ENCODE data around the gene PDGFRB. TPM values are rescaled to one million over a fixed set of nuclear protein-coding genes. Genes with fewer than 3 reads are reported as not detected.

The PDGFRB gene
- polyA plus RNA-seq, 1 donor (not counting 4 experiments of a cell fraction or from before 2014, with no cell fraction given) = 0.14 TPM

DNA sequence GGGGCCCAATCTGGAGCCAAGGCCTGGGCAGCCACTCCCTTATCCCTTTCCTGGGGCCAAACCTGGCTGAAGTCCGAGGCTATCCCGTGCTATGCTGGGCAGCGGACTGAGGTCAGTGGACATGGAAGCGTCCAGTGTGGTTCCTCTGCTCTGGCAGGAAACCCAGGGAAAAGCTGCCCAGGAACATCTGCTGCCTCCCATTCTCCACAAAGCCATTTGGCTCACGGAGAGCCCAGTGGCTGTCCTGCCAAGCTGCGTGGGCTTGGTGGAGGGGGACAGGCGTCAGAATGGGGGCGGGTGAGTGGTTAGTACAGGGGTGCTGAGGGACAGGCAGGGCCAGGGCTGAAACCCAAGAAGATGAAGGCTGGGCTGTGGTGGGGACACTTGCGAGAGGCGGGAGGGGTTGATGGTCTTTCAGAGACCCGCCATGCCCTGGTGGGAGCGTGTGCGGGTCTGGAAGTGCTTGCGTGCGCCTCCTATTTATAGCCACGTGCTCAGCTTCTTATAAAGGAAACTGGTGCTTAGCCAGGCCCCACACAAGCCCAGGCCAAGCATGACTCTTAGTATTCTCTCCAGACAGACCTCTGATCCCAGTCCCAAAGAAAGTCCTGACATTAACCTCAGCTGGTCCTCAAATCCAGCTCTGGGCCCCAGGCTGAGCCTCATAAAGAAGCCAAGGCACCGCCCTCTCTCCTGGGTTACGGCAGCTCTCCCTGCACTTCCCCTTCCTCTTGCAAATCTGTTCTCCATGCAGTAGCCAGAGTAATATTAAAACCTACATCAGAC lies 24.8 kb upstream of the PDGFRB start:
- H3K79me2 ChIP-seq (ENCODE audit: control insufficient read depth, insufficient read depth, low read length) = no peaks in the 10 kb centered on the region
- FAIRE-seq = no peak
- no peaks in the 10 kb centered on the region for H3K36me3 ChIP-seq (ENCODE audit: control insufficient read depth in 2 of 2, extremely low read depth in 1 of 2, insufficient read depth in 2 of 2, low read length in 2 of 2)
- no peak overlapping the region for H2AFZ ChIP-seq (ENCODE audit: control insufficient read depth, low read length)
- H3K27ac ChIP-seq (ENCODE audit: control insufficient read depth, insufficient read depth, low read length) = no peak overlapping the region
- no peaks in the 10 kb centered on the region for H3K9me1 ChIP-seq (ENCODE audit: control insufficient read depth, extremely low read depth, insufficient read depth, low read length)
- no peak overlapping the region for H3K4me2 ChIP-seq (ENCODE audit: control insufficient read depth, extremely low read depth, insufficient read depth, low read depth, low read length)
- H3K4me3 ChIP-seq (ENCODE audit: control insufficient read depth in 2 of 3, extremely low read depth in 1 of 3, insufficient read depth in 2 of 3, low read depth in 1 of 3, low read length in 3 of 3) = no peak overlapping the region
- DNase-seq (ENCODE audit: low read depth, low spot score) = no peak
- no peak overlapping the region for H3K9ac ChIP-seq (ENCODE audit: control insufficient read depth, extremely low read depth, insufficient read depth, low read length)
- H4K20me1 ChIP-seq (ENCODE audit: control insufficient read depth, extremely low read depth, insufficient read depth, low read length) = no peaks in the 10 kb centered on the region
- H3K4me1 ChIP-seq (ENCODE audit: control insufficient read depth, extremely low read depth, insufficient read depth, low read length) = no peaks in the 10 kb centered on the region
- H3K9me3 ChIP-seq (ENCODE audit: control insufficient read depth, low read depth, low read length) = no peaks in the 10 kb centered on the region
- peaks cover 10% of the 10 kb centered on the region for H3K27me3 ChIP-seq (ENCODE audit: control insufficient read depth, extremely low read depth, insufficient read depth, low read length)
- dilution Hi-C loops (cut with MboI; ENCODE audit: extremely low pct_ligation_motif_present, low sequenced_read_pairs) = no loop called here
- TF ChIP-seq EZH2 (IDR thresholded peaks at IDR 0.05; ENCODE audit: low read length) = no peak
- TF ChIP-seq, protein P1, sequence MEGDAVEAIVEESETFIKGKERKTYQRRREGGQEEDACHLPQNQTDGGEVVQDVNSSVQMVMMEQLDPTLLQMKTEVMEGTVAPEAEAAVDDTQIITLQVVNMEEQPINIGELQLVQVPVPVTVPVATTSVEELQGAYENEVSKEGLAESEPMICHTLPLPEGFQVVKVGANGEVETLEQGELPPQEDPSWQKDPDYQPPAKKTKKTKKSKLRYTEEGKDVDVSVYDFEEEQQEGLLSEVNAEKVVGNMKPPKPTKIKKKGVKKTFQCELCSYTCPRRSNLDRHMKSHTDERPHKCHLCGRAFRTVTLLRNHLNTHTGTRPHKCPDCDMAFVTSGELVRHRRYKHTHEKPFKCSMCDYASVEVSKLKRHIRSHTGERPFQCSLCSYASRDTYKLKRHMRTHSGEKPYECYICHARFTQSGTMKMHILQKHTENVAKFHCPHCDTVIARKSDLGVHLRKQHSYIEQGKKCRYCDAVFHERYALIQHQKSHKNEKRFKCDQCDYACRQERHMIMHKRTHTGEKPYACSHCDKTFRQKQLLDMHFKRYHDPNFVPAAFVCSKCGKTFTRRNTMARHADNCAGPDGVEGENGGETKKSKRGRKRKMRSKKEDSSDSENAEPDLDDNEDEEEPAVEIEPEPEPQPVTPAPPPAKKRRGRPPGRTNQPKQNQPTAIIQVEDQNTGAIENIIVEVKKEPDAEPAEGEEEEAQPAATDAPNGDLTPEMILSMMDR (optimal IDR thresholded peaks at IDR 0.05 in 1 of 3, IDR thresholded peaks at IDR 0.05 in 1 of 3, conservative IDR thresholded peaks at IDR 0.05 in 1 of 3; ENCODE audit: extremely low read depth in 1 of 3, insufficient read depth in 2 of 3, low read length in 3 of 3) = no peak

GRCh38 chr5:150179019-150179620 lies 23.5 kb upstream of the PDGFRB start:
- Histone ChIP-seq H3K9me3 (ENCODE audit: control insufficient read depth, low read depth, low read length) (no peaks in the 10 kb centered on the region), H3K4me3 (ENCODE audit: control insufficient read depth in 2 of 3, extremely low read depth in 1 of 3, insufficient read depth in 2 of 3, low read depth in 1 of 3, low read length in 3 of 3) (no peak overlapping the region), H3K4me1 (ENCODE audit: control insufficient read depth, extremely low read depth, insufficient read depth, low read length) (no peaks in the 10 kb centered on the region), H2AFZ (ENCODE audit: control insufficient read depth, low read length) (no peak overlapping the region), H3K27me3 (ENCODE audit: control insufficient read depth, extremely low read depth, insufficient read depth, low read length) (peaks cover 7% of the 10 kb centered on the region), H3K36me3 (ENCODE audit: control insufficient read depth in 2 of 2, extremely low read depth in 1 of 2, insufficient read depth in 2 of 2, low read length in 2 of 2) (no peaks in the 10 kb centered on the region), H3K27ac (ENCODE audit: control insufficient read depth, insufficient read depth, low read length) (no peak overlapping the region), H3K9ac (ENCODE audit: control insufficient read depth, extremely low read depth, insufficient read depth, low read length) (no peak overlapping the region), H3K79me2 (ENCODE audit: control insufficient read depth, insufficient read depth, low read length) (no peaks in the 10 kb centered on the region), H3K9me1 (ENCODE audit: control insufficient read depth, extremely low read depth, insufficient read depth, low read length) (no peaks in the 10 kb centered on the region), H3K4me2 (ENCODE audit: control insufficient read depth, extremely low read depth, insufficient read depth, low read depth, low read length) (no peak overlapping the region), H4K20me1 (ENCODE audit: control insufficient read depth, extremely low read depth, insufficient read depth, low read length) (no peaks in the 10 kb centered on the region)
- FAIRE-seq (no peak), DNase-seq (ENCODE audit: low read depth, low spot score) (no peak)
- dilution Hi-C loops (cut with MboI; ENCODE audit: extremely low pct_ligation_motif_present, low sequenced_read_pairs) = no loop called here
- TF ChIP-seq EZH2 (IDR thresholded peaks at IDR 0.05; ENCODE audit: low read length) = no peak
- TF ChIP-seq, protein P1 (optimal IDR thresholded peaks at IDR 0.05 in 1 of 3, IDR thresholded peaks at IDR 0.05 in 1 of 3, conservative IDR thresholded peaks at IDR 0.05 in 1 of 3; ENCODE audit: extremely low read depth in 1 of 3, insufficient read depth in 2 of 3, low read length in 3 of 3) = no peak
